HUDEP-2 (cell line): ENCODE measurements around the gene TGFBR3.

Experiments used
- DNase-seq, 76 experiments: peaks; one replicate each; lab custom pipeline; 2025; ENCODE audit not compliant: unreplicated experiment in 76 of 76; lab: John Stamatoyannopoulos, UW

The TGFBR3 gene

DNA sequence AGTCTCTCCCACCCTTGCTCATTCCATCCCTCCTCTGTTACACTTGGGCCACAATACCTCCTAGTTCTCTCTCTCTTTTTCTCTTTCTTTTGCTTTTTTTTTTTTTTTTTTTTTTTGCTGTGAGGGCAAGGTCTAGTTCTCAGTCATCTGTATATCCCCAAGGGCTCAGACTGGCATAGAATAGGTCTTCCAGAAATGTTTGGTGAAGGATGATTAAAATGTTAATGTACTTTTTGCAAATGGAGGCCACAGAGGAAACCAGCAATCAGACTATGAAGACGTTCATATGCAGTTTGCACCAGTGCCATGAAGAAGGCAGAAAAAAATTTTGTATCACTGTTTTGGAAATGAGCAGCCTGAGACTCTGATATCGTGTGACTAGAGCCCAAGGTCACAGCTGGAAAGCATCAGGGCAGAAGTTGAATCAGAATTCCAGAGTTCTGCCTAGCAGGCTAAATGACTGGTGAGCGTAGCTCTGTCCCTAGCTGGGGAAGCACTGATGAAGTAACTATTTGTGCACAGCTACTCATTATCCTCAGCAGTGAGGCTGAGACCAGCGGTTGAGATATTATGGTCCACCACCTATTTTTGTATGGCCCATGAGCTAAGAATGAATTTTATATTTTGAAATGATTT is 186.5 kb downstream of the TGFBR3 start:
- no peak for DNase-seq

GRCh38 chr1:91697861-91698260 is 188.1 kb downstream of the TGFBR3 start:
- no peak for DNase-seq

GRCh38 chr1:91697416-91697815 is 188.5 kb downstream of the TGFBR3 start:
- DNase-seq = no peak

DNA sequence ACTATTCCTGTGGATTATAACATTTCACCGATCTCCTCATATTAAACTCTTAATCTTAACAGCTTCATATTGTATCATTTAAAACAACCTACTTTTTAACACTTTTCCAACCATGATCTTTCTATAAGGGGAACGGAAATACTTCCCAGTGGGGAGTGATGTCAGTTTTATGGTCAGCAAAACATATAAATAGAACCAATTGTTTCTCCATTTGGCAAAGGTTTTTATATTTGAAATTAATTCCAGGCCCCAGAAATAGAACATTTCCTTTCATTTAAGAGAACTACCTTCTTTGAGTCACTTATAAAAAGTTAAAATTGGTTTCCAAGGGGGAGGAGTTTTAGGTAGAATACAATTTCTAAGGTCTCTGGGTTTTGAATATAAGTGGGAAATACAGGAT is 189.6 kb downstream of the TGFBR3 start:
- no peak for DNase-seq

- DNase-seq = no peak
Measured at GRCh38 chr1:91693557-91693956, 192.4 kb downstream of the TGFBR3 start.

DNA sequence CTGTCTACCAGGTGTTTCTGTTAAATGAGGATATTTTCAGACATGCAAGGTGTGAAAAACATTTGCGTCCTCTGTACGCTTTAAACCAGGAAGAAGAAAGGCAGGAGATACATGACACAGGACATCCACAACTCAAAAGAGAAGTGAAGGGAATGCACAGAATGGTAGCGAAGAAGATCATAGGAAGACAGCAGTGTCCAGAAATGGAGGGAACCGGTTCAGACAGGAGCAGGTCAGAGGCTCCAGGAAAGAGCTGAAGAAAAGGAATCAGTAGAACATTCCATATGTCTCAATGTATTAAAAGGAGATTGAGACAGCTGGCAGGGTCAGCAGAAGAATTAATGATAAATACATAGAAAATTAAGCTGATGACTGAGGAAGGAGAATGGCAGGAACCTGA is 194.4 kb downstream of the TGFBR3 start:
- DNase-seq = no peak

DNA sequence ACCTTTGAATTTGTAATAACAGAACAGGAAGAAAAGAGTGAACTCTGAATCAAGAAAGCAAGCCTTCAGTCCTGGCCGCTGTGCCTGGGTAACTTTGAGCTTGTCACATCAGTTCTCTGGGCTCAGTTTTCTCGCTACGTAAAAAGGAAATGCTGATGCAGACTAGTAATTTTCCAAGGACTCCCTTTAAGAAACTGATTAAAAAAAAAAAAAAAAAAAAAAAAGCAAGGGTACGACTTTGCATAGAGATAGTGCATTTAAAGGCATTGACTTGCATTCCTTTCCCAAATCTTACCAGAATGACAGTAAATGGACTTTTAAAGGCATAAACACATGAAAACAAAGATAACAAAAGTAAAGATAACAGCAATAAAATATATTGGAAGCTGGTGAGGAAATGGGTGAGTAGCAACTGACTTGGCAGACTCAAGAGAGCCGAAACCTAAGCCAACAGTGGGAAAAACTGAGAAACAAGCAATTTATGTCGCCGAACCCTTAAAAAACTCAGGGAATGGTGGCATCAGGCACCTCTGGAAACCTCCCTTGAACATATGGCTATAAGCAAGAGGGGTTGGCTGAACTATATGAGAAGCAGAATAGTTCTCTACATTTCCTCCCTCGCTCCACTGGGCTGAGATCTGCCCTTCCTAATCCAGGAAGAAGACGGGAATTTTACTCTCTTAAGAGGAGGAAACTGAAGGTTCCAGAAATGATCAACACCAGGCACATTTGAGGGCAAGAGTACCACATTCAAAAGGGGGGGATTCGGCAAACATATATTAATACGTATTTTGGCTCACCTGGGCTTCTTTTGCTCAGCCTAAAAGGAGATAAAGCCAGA is 196.1 kb downstream of the TGFBR3 start:
- no peak for DNase-seq

- no peak for DNase-seq
Measured at GRCh38 chr1:91687452-91687851, 198.5 kb downstream of the TGFBR3 start.

DNA sequence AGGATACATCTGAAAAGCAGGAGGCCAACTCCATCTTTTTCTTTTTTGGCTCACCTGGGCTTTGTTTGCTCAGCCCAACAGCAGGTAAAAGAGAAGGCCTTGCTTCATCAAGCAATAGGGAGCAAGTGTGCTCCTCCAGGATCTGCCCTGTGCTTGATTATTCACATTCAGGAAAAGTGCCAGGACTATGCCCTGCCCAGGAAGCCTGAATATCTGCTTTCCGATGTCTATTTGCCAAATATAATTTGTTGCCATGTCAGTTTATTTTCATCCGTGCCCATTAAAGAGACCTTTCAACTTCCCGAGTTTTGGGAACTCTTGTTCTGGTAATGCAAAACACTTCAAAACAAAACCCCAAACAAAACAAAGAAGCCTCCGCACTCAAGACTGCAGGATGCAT is 200.0 kb downstream of the TGFBR3 start:
- DNase-seq = no peak

- DNase-seq = no peak
Measured at GRCh38 chr1:91684481-91685196, 201.3 kb downstream of the TGFBR3 start.

GRCh38 chr1:91683598-91683951 is 202.4 kb downstream of the TGFBR3 start:
- DNase-seq = no peak

DNA sequence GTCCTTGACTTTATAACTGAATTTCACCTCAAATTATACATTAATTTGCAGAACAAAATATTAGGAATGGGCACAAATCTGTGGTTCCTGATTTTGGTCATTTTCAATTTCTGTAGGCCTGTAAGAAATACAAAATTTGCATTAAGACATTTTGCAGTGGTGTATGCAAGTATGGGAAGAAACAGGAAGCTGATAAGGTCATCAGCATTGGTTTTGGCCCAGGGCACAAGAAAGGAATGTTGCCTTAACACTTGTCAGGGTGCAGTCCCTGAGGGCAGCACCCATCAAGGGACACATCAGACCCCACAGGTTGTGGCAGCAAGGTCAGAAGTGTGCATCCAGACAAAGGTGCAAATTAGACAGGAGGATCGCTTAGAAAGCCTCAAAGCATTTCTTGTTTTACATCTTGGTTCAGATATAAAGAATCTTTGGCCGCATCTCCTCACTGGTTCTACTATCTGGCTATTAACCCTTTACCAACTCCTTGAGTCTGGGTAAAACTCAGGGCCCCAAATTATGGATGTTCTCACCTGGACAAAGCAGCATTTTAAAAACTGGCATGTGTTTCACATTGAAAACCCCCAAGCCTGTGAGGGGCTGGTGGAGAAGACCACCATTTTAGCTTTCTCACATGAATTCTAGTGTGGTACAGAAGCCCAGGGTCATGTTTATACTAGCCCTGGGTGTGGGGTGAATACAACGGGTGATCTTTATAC is 202.9 kb downstream of the TGFBR3 start:
- DNase-seq = no peak

DNA sequence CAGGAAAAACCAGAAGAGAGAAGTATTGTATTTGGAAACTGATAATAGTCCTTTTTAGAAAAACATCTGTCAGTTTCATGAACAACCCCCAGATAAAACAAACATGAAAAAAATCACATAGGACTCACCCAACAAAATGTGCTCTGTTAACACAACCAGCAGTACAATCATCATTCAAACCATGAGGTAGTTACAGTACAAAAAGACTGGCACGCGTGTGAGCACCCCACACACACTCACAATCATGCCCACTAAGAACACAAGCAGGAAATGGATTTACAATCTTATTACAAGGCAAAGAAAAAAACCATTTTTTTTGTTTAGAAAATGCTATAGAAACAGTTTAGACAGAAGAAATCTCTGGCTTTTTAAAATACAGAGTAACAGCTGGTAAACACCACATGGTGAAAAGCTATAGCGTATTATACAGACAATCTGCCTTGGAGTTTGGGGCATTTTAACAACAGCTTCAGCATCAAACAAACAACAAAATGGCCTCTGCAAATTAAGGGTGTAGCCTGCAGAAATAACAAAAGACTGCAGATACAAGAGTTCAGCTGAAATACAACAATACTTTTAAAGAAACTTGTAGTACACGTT is 205.3 kb downstream of the TGFBR3 start:
- no peak for DNase-seq

GRCh38 chr1:91679446-91679845 is 206.5 kb downstream of the TGFBR3 start:
- no peak for DNase-seq

DNA sequence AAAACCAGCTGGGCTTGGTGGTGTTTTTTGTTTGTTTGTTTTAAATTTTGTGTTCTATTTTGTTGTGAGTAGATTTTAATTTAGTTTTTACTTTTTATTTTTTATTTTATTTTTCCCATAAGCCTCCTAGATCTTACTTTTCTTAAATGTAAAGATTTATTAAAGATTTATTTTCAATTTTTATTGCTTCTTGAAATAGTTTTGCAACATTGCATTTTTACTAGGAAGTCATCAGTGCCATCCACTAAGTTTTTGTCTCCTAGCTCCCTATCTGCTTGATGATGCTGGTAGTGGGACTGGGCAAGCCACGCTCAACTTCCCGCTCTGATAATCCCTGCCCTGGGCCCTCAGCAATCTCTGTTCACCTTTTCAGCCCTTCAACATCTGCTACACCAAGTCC is 209.9 kb downstream of the TGFBR3 start:
- DNase-seq = no peak

- no peak for DNase-seq
Measured at GRCh38 chr1:91674107-91674506, 211.8 kb downstream of the TGFBR3 start.

GRCh38 chr1:91673613-91674012 is 212.3 kb downstream of the TGFBR3 start:
- DNase-seq = no peak

GRCh38 chr1:91672601-91673161 is 213.3 kb downstream of the TGFBR3 start:
- DNase-seq = no peak

DNA sequence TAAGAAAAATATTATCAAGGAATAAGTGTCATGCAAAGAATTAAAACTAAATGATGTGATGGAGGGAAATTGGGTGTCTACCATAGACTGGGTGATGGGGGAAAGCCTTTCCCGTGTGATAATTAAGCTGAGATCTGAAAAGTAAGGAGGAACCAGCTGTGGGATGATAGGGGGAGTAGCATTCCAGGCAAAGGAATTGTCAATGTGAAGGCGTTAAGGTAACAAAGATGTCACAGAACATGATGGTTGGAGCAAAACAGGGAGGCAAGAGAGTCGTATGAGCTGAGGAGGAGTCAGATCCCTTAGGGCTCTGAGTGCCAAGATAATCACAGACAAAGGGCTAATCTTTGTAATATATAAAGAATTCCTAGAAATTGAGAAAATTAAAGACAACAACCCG is 215.2 kb downstream of the TGFBR3 start:
- DNase-seq = no peak

DNA sequence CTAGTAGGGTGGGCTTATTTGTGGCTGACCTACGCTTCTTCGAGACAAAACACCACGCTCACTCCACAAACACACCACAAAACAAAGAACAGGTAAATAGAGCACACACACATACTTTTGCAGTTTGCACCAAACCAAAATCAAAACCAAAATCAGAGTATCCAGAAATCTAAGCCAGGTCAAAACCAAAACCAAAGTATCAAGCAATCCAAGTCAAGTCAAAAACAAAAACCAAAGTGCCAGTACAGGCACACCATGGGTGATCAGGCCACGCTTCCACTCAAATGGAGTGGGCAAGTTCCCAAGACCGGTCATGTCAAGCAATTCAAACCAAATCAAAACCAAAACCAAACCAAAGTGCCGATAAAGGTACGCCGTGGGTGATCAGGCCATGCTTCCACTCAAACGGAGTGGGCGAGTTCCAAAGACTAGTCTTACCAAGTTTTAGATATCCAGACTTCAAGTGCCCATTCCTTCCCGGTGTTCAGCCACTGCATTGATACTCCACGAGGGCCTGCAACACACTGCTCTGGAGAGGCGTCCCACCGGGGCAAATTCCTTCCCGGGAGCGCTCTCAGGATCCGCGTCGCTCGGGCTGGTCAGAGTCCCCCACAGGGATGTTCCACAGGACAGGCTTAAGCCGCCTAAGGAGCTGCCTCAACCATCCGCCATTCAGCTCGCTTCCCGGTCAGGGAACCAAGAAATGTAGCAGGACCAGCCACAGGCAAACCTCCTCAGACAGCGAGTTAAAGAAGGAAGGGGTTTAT is 216.2 kb downstream of the TGFBR3 start:
- DNase-seq = no peak
